ENCODE data around the gene CTDSP2.

DNA sequence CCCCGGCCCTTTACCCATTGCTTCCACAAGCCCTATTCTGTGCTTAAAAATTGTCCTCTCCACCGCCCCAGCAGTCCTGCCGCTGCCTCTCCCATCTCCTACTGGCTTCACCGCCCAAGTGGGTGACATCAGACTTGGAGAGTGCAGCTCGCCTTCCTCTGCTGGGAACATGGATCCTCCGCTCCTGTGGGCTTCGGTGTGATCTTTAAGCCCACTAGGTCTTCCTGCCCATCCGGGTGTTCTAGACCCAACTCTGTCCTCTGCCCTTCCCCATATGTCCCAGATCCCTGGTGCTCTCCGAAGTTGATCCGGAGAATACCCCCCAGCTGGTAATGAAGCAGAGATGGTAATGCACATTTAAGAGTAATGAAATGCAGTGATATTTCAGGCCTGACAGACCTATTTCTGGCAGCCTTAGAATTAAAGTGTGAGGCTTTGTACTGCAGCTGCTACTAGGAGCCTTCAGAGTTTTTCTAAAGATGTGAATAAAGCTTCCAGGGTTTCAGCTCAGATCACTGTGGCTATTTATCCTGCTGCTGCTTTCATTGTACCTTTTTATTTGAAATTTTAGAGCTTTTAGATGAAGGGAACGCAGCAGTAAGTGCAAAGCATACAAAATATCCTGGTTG, 22.9 kb upstream of the CTDSP2 start:
- TF ChIP-seq GATA2 (IDR thresholded peaks at IDR 0.05; ENCODE audit: low read depth, low read length): no peak
- TF ChIP-seq GATA3 (IDR thresholded peaks at IDR 0.05; ENCODE audit: low read depth, low read length): no peak

All from SH-SY5Y (cell line).